COR-L47 (cell line): Measurements from ENCODE around the gene CD52.

Experiments used
- DNase-seq: peaks from one replicate; lab custom pipeline; 2025; lab: John Stamatoyannopoulos, UW

Gene CD52

GRCh38 chr1:26317612-26318337 lies at the start of gene CD52:
TSS of gene CD52 (plus strand) at chr1:26317958. CDS start at chr1:26318018, 60 bp downstream.
- DNase-seq: no peak

- DNase-seq: no peak
Observed at GRCh38 chr1:26268290-26269197, 49.2 kb upstream of the CD52 start.

- DNase-seq: no peak
Observed at GRCh38 chr1:26269198-26269550, 48.6 kb upstream of the CD52 start.

GRCh38 chr1:26274801-26275425 lies 42.8 kb upstream of the CD52 start:
- no peak for DNase-seq

- DNase-seq: peak; percentile 42
Observed at GRCh38 chr1:26275580-26276431, 42.0 kb upstream of the CD52 start.

- no peak for DNase-seq
Observed at GRCh38 chr1:26276432-26276838, 41.3 kb upstream of the CD52 start.

GRCh38 chr1:26277261-26277661 lies 40.5 kb upstream of the CD52 start:
- no peak for DNase-seq

- no peak for DNase-seq
Observed at GRCh38 chr1:26277719-26278118, 40.0 kb upstream of the CD52 start.

GRCh38 chr1:26278303-26278702 lies 39.5 kb upstream of the CD52 start:
- no peak for DNase-seq

- DNase-seq: no peak
Observed at GRCh38 chr1:26278724-26279455, 38.9 kb upstream of the CD52 start.

- DNase-seq: peak; percentile 71
Observed at GRCh38 chr1:26279456-26280332, 38.1 kb upstream of the CD52 start, which contains the start of gene SH3BGRL3. TSS of gene SH3BGRL3 (plus strand) at chr1:26280086. CDS start at chr1:26280156, 70 bp downstream.

GRCh38 chr1:26280333-26281042 lies 37.3 kb upstream of the CD52 start:
- DNase-seq: no peak

GRCh38 chr1:26281091-26281958 lies 36.4 kb upstream of the CD52 start:
- no peak for DNase-seq

- DNase-seq: no peak
Observed at GRCh38 chr1:26281971-26282370, 35.8 kb upstream of the CD52 start.

GRCh38 chr1:26282401-26282918 lies 35.3 kb upstream of the CD52 start:
- no peak for DNase-seq

- no peak for DNase-seq
Observed at GRCh38 chr1:26283279-26283853, 34.4 kb upstream of the CD52 start.

GRCh38 chr1:26283871-26284596 lies 33.7 kb upstream of the CD52 start:
- no peak for DNase-seq
